ENCODE data around the gene TARS3.

GRCh38 chr15:101620671-101621070, 103.6 kb downstream of the TARS3 start:
- TF ChIP-seq POLR2AphosphoS5 (IDR thresholded peaks at IDR 0.05; ENCODE audit: insufficient read depth in 1 of 2, low read depth in 1 of 2): no peak
- TF ChIP-seq CTCF (IDR thresholded peaks at IDR 0.05): no peak

All from vagina (tissue), 2 donors.